Epithelial cell of esophagus (primary cell): ENCODE results near the gene FAF1.
A peak's percentile ranks its signal among the peaks of the same experiment; 100 is the strongest.

Experiments
- DNase-seq: peaks from one replicate; pipeline ENCODE4 v3.0.0; 2010; ENCODE audit warnings: low read depth
- H3K4me3 ChIP-seq: 2 replicates; pipeline ENCODE4 v1.5.1; 2011; ENCODE audit warnings: mild to moderate bottlenecking, low read length, control low read depth
- TF ChIP-seq, protein P1 (sequence below): IDR thresholded peaks from 2 replicates; pipeline ENCODE4 v1.5.1; 2011; ENCODE audit warnings: low read depth, mild to moderate bottlenecking, low read length, control low read depth, inconsistent platforms; ENCODE audit not compliant: insufficient read depth; ENCODE audit errors: missing control alignments

FAF1 gene

DNA sequence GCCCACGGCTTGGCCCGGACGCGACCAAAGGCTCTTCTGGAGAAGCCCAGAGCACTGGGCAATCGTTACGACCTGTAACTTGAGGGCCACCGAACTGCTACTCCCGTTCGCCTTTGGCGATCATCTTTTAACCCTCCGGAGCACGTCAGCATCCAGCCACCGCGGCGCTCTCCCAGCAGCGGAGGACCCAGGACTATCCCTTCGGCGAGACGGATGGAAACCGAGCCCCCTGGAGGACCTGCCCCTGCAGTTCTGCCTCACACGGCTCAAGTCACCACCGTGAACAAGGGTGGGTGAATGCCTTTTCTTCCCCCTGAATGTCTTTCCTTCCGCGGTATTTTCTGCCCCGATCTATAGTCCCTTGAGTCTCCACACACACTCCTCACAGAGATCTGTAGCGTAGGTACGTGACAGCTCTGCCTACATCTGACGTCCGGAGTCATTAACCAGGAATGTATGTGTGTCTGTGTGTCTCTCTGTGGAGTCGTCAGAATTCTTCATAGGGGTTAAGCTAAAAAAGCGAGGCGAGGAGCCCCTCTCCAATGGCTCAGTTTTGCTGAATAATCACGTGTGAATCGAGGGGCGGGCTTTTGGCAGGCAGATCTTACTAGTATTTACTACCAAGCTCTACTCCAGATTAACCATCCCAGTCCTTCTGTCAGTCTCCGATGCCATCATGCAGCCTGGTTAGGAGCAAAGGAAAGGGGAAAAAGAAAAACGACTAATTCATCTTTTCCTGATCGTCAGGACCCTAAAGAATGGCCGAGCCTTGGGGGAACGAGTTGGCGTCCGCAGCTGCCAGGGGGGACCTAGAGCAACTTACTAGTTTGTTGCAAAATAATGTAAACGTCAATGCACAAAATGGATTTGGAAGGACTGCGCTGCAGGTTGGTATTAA lies 9.8 kb upstream of the FAF1 start, which contains the start of gene CDKN2C:
Gene CDKN2C, plus strand, starts transcription at position 635 of the 898 bp plus-strand sequence. Its CDS starts 124 bp downstream, at position 759.
- TF ChIP-seq, protein P1, sequence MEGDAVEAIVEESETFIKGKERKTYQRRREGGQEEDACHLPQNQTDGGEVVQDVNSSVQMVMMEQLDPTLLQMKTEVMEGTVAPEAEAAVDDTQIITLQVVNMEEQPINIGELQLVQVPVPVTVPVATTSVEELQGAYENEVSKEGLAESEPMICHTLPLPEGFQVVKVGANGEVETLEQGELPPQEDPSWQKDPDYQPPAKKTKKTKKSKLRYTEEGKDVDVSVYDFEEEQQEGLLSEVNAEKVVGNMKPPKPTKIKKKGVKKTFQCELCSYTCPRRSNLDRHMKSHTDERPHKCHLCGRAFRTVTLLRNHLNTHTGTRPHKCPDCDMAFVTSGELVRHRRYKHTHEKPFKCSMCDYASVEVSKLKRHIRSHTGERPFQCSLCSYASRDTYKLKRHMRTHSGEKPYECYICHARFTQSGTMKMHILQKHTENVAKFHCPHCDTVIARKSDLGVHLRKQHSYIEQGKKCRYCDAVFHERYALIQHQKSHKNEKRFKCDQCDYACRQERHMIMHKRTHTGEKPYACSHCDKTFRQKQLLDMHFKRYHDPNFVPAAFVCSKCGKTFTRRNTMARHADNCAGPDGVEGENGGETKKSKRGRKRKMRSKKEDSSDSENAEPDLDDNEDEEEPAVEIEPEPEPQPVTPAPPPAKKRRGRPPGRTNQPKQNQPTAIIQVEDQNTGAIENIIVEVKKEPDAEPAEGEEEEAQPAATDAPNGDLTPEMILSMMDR: peak; percentile 6
- peak; percentile 76 for DNase-seq

DNA sequence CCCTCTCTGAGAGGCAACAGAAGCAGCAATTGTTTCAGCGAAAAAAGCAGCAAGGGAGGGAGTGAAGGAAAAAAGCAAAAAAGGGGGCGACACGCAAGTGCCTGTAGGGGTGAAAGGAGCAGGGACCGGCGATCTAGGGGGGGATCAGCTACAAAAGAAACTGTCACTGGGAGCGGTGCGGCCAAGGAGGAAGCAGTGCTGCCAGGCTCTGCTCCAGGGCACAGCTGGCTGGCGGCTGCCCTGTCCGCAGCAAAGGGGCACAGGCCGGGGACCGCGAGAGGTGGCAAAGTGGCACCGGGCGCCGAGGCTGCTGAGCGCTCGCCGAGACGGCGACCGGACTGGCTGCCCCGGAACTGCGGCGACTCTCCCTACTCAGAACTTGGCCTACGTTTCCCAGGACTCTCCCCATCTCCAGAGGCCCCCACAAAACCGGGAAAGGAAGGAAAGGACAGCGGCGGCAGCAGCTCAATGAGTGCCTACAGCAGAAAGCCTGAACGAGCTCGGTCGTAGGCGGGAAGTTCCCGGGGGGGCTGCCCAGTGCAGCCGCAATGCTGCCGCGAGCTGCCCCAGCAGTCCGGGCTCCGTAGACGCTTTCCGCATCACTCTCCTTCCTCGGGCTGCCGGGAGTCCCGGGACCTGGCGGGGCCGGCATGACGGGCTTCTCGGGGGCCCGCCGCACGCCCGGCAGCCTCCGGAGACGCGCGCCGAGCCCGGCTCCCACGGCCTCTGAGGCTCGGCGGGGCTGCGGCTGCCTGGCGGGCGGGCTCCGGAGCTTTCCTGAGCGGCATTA lies 8.9 kb upstream of the FAF1 start:
- TF ChIP-seq, protein P1: no peak
- peak overlapping the region; percentile 80 for H3K4me3 ChIP-seq
- peak; percentile 39 for DNase-seq

More for the DNA sequence above, 9.8 kb upstream of the FAF1 start, which contains the start of gene CDKN2C:
- peak within 1 kb of the TSS; percentile 80 for H3K4me3 ChIP-seq

DNA sequence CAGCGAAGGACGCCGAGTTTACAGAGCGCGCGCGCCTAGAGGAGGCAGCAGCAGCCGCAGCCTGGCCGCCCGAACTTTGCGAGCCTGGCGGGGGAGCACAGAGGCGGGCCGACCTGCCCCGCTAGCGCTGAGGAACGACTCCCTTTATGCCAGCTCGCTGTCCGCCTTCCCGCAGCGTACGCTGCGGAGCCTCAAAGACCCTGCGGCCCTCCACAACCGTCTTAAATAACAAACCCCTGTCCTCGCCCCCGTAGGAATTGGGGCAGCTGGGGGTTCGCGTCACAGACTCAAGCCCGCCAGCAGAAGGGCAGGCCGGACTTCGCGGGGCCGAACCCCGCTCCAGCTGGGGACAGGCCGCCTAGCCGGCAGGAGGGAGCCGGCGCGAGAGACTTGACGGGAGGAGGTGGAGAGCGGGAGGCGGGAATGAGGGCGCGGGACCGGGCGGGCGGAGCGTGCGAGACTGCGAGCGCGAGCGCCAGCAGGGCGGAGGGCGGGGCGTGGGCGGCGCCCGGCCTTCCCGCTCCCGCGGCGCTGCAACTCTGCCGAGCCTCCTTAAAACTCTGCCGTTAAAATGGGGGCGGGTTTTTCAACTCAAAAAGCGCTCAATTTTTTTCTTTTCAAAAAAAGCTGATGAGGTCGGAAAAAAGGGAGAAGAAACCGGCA lies 8.2 kb upstream of the FAF1 start:
- peak; percentile 92 for DNase-seq
- TF ChIP-seq, protein P1: peak; percentile 22
- H3K4me3 ChIP-seq: peak overlapping the region; percentile 80

DNA sequence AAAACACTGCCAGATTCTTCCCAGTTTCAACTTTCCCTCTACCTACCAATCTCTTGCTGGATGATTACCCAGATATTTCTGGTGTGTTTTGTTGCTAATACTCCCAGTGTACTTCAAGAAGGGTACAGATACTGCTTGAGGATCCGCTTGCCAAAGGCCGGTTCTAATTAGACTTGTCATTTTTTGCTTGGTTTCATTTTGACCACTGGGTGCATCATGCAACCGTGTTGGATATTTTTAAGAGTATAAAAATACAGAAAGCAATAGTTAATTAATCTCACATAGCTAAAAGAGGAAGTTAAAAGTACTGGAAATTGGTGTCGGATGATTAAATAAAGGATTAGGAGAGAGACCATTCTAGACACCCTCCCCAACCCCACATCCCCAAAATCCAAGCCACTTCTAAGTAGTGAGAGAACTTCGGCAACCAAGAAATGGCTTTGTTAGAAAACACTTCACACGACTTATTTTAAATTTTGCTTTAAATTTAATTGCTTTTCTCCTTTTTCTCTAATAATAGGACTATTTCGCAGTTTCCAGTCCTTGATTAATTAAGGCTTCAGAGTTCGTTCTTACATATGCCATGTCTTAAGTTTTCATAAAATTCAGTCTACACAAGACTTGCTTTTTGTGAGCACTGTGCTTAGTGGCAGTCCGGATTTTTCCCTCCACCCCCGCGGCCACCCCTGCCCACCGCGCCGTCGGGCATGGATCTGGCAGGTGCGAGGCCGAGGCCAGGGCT lies 7.5 kb upstream of the FAF1 start:
- TF ChIP-seq, protein P1: no peak
- no peak for DNase-seq
- H3K4me3 ChIP-seq: peak overlapping the region; percentile 80

DNA sequence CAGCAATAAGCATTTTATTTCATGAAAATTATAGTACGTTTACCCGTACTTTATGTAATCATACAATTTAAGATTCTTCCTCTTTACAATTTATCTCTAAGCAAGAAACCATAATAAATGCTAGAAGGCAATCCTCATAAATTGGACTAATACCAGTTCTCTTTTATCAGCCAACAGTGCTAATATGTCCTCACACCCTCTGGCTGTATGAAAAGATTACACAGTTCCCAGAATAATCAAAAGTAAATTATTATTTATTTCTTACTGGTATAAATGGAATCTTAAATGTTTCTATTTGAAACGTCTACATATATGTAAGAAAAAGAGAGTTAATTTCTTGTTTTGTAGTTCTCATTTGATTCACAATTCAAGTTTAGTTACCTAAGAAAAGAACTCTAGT lies 6.9 kb upstream of the FAF1 start:
- no peak for DNase-seq
- TF ChIP-seq, protein P1: no peak
- H3K4me3 ChIP-seq: no peak overlapping the region

DNA sequence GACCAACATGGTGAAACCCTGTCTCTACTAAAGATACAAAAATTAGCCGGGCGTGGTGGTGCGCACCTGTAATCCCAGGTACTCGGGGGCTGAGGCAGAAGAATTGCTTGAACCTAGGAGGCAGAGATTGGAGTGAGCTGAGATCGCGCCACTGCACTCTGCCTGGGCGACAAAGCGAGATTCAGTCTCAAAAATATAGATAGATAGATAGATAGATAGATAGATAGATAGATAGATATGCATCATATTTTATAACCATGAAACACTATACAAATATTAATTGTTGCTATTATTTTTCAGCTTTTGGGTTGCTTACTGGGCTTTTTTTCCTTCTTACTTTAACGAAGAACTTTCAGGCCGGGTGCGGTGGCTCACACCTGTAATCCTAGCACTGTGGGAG lies 4.8 kb upstream of the FAF1 start:
- DNase-seq: no peak
- TF ChIP-seq, protein P1: no peak
- H3K4me3 ChIP-seq: no peak overlapping the region
